ENCODE data around the gene RBL1.
"Not testable (repeated sequence)": the region's sequence is repeated elsewhere in the genome, so short reads cannot be mapped to it uniquely, and the experiment has no call there.

The RBL1 gene

DNA sequence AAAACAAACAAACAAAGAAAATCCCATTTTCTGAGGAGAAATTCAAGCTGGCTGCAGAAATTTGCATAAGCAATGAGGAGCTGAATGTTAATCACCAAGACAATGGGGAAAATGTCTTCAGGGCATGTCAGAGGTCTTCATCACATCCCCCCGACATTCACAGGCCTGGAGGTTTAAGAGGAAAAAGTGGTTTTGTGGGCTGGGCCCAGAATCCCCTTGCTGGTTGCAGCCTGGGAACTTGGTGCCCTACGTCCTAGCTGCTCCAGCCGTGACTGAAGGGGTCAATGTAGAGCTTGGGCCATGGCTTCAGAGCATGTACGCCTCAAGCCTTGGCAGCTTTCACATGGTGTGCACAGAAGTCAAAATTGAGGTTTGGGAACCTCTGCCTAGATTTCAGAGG, 101.6 kb downstream of the RBL1 start:
- not testable (repeated sequence) for DNase-seq

DNA sequence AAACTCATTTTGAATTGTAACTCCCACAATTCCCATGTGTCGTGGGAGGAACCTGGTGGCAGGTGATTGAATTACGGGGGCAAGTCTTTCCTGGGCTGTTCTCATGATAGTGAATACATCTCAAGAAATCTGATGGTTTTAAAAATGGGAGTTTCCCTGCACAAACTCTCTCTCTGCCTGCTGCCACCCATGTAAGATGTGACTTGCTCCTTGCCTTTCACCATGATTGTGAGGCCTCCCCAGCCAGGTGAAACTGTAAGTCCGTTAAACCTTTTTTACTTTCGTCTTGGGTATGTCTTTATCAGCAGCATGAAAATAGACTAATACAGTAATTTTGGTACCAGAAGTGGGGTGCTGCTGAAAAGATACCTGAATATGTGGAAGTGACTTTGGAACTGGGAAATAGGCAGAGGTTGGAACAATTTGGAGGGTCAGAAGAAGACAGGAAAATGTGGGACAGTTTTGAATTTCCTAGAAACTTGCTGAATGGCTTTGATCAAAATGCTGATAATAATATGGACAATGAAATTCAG, 102.9 kb downstream of the RBL1 start:
- no peak for DNase-seq

DNA sequence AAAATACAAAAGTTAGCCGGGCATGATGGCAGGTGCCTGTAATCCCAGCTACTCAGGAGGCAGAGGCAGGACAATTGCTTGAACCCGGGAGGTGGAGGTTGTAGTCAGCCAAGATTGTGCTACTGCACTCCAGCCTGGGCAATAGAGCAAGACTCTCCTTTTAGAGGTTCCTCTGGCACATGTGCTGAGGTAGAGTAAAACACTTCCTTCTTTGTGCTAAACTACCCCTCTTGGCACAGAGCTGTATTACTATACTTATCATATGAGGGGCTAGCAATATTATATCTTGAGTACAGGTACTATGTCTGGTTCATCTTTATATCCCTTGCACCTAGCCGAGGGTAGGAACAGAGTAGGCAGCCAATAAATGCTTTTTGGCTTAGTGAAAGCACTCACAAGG, 104.1 kb downstream of the RBL1 start:
- DNase-seq: no peak

DNA sequence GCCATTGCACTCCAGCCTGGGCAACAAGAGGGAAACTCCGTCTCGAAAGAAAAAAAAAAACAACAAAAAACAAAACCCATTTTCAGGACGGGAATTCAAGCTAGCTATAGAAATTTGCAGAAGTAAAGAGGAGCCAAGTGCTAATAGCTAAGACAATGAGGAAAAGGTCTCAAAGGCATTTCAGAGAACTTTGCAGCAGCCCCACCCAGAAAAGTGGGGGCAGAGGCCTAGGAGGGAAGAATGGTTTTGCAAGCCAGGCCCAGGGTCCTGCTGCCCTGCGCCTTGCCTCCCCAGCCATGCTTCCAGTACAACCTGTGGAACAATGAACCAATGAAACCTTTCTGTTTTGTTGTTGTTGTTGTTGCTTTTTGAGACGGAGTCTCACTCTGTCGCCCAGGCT, 106.0 kb downstream of the RBL1 start:
- no peak for DNase-seq

DNA sequence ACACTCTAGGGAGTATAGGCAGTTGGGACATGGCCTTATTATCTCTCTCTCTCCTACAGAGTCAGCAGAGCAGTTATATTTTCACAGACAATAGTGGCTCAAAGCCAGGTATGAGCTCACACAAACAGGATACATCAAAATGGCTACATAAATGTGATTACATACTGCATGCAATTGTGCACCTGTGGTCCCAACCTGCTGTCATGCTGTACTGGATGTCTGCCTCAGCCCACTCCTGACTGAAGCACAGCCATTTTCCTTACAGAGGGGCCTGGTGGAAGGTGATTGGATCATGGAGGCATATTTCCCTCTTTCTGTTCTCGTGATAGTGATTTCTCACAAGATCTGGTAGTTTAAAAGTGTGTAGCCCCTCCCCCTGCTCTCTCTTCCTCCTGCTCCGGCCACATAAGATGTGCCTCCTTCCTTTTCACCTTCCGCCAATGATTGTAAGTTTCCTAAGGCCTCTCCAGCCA, 107.3 kb downstream of the RBL1 start:
- no peak for DNase-seq

DNA sequence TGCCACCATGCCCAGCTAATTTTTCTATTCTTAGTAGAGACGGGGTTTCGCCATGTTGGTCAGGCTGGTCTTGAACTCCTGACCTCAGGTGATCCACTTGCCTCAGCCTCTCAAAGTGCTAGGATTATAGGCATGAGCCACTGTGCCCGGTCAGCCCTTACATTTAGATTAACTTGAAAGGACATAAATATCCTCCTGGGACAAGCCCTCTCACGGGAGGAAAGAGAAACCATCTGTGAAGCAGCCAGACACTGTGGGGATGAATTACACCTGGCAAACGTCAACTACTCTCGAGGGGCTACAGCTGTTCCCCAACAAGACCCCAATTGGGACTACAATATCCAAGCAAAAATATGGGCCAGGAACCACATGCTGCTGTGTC, 111.5 kb downstream of the RBL1 start:
- DNase-seq: no peak

DNA sequence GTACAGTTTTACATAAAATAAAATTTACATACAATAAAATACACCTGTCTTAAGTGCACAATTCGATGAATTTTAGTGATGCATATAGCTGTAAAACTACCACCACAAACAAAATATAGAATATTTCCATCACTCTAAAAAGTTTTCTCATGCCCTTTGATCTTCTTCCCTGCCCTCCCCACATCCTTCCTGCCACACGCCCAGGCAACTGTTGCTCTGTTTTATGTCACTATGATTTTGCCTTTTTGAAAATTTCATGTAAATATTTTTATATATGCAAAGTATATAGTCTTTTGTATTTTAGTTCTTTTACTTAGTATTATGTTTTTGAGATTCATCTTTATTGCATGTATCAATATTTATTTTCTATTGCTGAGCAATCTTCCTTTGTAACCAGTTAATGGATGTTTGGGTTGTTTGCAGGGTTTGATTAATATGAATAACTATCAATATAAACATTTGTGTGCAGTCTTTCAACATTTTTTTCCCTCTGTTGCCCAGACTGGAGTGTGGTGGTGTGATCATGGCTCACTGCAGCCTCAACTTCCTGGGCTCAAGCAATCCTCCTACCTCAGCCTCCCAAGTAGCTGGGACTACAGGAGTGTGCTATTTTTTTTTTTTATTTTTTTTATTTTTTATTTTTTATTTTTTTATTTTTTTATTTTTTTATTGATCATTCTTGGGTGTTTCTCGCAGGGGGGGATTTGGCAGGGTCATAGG, 120.5 kb downstream of the RBL1 start:
- DNase-seq: peak; percentile 34 to 44

DNA sequence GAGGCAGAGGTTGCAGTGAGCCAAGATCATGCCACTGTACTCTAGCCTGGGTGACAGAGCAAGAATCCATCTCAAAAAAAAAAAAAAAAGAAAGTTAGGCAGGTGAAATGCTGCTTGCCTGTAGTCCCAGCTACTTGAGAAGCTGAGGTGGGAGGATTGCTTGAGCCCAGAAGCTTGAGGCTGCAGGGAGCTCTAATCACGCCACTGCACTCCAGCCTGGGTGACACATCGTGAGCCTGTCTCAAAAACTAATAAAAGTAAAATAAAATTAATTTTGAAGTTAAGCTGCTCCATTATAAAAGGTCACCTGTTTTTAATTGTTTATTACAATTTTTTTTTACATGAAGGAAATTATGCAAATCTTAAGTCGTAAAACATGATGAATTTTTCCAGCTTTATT, 121.1 kb downstream of the RBL1 start:
- no peak for DNase-seq

DNA sequence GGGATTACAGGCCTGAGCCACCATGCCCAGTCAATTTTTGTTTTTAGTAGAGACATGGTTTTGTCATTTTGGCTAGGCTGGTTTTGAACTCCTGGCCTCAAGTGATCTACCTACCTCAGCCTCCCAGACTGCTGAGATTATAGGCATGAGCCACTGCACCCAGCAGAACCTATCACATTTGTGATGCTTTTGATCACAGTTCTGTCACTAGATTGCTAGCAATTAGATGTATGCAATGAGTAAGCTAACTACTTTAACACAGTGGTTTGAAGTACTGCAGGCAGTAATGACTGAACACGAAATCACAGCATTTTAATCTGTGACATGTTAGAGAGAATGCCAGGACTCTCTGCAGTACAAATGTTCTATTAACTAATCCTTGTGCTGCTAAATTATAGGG, 124.7 kb downstream of the RBL1 start:
- no peak for DNase-seq

DNA sequence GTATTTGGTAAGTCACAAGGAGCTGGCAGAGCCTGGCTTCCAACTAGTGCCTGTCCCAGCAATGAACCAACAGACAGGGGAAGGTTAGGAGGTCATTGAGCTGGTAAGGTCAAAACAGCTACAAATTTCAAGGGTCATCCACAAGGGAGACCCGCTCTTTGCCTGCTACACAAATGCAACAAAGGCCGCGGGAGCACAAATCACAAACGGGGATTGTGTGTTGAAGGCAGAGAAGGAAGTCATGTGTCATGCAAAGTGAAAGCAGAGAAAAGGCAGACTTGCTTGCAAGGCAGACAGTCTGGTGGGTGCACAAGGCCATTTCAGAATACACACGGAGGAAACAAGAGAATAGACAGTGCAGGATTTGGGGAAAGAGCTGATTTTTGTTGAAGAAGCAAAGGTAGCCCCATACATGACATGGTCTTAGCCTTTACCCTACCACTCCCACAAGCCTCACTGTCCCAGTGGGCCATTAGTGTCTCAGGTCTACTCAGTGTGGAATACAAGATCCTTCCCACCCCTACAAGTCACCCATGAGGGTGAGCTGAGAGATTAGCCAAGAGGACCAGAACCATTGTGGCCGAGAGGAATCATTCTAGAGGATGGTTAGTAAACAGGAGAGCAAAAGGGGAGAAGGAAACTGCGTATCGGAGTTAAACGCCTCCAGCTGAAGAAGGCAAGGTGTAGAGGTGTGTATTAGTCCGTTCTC, 126.2 kb downstream of the RBL1 start:
- DNase-seq: peak; percentile 35 to 42

DNA sequence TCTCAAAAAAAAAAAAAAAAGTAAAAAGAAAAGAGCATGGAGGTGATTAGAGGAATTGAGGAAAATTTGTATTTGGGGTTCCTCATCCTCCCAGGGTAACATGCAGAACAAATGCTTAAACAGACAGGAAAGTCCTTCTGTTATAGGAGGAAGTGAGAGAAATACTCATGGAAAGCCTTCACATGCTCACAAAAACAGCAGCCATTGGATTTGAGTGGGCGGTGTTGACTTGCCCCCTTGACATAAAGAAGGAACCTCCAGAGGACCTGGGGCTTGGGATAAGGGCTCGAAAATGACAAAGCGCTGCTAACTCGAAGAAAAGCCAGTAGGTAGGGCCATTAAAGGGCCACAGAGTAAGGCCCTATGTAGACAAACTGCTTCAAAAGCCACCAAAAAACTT, 126.7 kb downstream of the RBL1 start:
- no peak for DNase-seq

DNA sequence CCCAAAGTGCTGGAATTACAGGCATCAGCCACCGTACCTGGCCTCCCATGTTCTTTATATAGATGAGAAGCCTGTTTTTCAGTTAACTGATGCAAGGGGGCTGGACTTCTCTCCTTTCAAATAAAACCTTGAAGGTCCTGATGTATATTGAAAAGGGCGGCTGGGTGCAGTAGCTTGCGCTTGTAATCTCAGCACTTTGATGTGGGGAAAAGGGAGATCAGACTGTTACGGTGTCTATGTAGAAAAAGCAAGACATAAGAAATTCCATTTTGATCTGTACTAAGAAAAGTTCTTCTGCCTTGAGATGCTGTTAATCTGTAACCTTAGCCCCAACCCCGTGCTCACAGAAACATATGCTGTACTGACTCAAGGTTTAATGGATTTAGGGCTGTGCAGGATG, 128.2 kb downstream of the RBL1 start:
- no peak for DNase-seq

DNA sequence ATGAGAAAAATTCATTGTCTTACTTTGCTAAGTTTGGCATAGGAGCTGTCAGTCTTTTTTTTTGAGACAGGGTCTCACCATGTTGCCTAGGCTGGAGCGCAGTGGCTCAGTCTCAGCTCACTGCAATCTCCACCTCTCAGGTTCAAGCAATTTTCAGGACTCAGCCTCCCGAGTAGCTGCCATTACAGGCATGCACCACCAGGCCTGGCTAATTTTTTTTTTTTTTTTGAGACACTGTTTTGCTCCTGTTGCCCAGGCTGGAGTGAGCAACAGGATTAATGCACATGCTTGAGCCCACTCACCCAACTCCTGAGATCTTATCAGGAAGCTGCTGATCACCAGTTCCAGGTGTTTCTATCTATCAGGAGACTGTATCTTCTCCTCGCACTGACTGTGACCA, 128.8 kb downstream of the RBL1 start:
- DNase-seq: not testable (repeated sequence)

DNA sequence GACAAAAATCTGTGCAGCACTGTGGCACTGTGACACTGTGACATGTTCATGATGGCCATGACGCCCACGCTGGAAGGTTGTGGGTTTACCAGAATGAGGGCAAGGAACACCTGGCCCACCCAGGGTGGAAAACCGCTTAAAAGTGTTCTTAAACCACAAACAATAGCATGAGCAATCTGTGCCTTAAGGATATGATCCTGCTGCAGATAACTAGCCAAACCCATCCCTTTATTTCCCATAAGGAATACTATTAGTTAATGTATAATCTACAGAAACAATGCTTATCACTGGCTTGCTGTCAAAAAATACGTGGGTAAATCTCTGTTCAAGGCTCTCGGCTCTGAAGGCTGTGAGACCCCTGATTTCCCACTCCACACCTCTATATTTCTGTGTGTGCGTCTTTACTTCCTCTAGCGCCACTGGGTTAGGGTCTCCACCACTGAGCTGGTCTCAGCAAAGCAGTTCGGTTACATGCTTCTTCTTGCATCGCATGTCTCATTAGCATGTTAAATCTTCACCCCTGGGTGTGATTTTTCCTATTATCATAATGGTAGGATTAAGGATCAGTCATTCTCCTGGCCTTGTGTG, 133.3 kb downstream of the RBL1 start:
- not testable (repeated sequence) for DNase-seq

DNA sequence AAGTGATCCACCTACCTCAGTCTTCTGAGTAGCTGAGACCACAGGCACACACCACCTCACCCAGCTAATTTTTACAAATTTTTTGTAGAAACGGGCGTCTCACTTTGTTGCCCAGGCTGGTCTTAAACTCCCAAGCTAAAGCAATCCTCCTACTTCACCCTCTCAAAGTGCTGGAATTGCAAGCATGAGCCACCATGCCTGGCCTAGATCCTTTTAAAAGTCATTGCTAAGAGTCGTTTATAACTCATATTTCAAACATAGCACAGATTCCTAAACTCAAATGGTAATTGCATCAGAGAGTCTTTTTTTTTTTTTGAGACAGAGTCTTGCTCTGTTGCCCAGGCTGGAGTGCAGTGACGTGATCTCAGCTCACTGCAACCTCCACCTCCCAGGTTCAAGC, 136.6 kb downstream of the RBL1 start:
- no peak for DNase-seq

DNA sequence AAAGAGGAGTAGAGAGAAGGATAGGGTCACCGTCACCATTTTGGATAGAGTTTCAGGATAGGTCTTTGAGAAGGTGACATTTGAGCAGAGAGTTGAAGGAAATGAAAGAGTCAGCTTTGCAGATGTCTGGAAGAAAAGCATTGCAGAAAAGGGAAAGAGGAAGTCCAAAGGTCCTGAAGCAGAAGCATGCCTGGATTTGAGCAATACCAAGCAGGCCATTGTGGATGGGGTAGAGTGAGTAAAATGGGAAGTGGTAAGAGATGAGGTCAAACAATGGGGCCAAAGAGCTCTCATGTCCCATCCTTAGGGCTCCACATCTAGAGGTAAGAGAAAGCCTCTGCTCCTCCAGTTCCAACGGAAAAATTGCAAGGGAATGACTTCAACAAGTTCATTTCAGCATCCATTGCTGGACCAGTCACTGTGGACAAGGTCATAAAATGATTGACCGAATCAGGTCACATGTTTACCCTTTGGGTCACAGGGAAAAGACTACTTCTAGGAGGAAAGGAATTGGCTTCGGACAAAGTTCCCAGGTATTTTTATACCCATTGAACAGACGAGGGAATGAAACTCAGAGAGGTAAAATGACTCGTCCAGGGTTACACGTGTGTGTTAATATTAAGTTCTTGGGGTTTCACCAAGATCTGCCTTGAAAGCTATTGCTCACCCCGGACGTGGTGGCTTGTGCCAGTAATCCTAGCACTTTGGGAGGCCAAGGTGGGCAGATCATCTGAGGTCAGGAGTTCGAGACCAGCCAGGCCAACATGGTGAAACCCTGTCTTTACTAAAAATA, 137.7 kb downstream of the RBL1 start:
- DNase-seq: no peak

DNA sequence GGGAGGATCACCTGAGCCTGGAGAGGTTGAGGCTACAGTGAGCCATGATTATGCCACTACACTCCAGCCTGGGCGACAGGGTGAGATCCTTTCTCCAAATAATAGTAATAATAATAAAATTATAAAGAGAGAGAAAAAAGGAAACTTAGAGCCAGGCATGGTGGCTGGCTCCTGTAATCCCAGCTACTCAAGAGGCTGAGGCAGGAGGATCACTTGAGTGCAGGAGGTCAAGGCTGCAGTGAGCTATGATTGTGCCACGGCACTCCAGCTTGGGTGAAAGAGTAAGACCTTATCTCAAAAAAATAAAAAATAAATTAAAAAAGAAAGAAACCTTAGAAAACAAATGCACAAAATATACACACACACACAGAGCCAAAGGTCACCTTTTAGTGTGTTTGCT, 139.1 kb downstream of the RBL1 start:
- DNase-seq: no peak

DNA sequence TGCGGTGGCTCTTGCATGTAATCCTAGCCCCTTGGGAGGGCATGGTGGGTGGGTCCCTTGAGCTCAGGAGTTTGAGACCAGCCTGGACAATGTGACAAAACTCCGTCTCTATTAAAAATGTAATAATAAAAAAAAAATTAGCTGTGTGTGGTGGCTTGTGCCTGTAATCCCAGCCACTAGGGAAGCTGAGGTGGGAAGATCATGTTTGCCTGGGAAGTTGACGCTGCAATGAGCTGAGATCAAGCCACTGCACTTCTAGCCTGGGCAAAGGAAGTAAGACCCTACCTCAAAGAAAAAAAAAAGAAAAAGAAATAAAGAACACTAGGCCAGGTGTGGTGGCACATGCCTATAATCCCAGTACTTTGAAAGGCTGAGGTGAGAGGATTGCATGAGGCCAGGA, 139.8 kb downstream of the RBL1 start:
- DNase-seq: no peak

DNA sequence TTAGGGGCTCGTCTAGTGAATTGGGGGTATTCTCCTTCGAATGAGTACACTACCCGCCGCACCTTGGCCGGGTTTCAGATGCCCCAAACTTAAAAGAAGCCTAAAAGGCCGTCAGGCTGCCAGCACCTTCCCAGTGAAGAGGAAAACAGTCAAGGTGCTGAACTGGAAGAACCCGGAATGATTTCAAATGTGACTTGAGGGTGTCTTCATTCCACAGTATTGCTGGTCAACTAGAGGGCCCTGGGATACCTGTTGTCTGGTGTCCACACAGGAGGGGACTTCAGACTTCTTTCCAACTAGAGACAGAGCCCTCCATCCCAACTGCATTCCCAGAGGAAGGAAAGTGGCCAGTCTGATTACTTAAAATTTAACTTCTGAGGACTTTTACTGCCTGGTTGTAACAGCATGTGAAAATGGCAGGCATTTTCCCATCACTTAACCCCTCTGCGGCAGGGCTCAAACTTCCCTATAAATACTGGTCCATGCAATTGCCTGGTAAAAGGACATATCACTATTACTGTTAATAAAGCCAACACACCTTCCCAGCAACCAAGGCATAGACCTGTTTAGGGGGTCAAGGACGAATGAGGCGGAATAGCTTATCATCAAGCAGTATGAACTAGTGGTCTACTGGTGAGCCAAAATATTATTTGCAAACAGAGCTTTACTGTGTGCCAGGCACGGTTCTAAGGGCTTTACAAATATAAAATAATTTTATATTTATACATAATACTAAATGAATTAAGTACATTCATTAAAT, 143.6 kb downstream of the RBL1 start:
- DNase-seq: no peak

DNA sequence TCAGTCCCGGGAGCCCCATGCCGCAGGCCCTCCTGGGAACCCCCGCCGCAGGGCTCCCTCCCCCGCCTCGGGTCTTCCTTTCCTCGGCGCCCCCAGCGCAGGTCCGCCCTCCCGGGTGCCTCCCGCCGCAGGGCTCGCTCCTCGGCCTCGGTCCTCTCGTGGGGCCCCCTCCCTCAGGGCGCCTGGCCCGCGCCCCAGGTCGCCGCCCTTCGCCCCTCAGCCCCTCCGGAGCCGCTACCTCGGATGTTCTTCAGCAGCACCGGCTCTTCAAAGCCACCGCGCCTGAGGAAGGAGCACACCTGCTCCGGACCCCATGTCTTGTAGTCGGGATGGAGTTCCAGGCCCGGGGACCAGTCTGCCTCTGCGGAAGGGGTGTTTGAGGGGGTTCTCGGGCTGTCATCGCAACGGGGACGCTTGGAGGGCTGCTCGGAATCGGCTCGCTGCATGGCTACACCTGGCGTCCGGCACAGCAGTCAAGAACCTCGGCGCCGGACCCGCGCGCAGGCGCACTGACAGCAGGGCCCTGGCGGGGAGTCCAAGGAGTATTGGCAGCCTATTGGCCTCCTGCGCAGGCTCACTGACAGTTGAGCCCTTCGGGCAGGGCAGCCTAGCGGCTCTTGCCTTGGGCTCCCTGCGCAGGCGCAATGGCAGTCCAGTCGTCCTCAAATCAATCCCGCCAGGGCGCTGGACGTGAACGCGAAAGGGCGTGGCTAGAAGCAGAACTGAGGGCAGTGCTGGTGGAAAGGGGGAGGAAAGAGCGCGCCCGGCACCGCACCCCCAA, 144.4 kb downstream of the RBL1 start, which contains the start of gene SAMHD1:
Gene SAMHD1, minus strand, starts transcription at position 511 of the 781 bp plus-strand sequence. Its CDS starts 65 bp downstream, at position 446.
- peak; percentile 93 to 95 for DNase-seq
